Cardiac fibroblast (primary cell): Measurements from ENCODE around the gene FBF1.

ENCODE experiments used
- DNase-seq, 2 donors: peaks; one replicate each; pipeline versions ENCODE4 v3.0.0 to v3.0.0-alpha.2; 2010; ENCODE audit warnings: low read depth in 2 of 2
- H3K4me3 ChIP-seq, 2 donors: replicated peaks in 1 of 2; 1 replicate in 1 of 2; 2 replicates in 1 of 2; pipeline ENCODE4 v1.5.1; 2011; ENCODE audit warnings: low read depth in 2 of 2, low read length in 2 of 2, mild to moderate bottlenecking in 2 of 2, moderate library complexity in 1 of 2
- TF ChIP-seq, protein P1 (sequence below): IDR thresholded peaks from one replicate; pipeline ENCODE4 v1.5.1; 2011; ENCODE audit warnings: low read depth, mild to moderate bottlenecking, low read length, inconsistent platforms

Gene FBF1

DNA sequence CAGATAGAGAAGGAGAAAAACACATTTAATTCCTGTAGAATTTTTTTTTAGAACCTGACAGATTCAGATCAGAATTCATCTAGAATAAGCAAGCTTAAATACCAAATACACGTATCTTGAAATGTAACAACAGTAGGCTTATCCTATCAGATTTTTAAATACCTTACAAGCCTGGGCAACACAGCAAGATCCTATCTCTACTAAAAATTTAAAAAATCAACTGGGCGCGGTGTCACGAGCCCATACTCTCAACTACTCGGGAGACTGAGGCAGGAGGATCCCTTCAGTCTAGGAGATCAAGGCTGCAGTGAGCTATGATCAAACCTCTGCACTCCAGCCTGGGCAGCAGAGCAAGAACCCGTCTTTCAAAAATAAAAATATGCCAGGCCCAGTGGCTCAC is 24.6 kb upstream of the FBF1 start:
- TF ChIP-seq, protein P1, sequence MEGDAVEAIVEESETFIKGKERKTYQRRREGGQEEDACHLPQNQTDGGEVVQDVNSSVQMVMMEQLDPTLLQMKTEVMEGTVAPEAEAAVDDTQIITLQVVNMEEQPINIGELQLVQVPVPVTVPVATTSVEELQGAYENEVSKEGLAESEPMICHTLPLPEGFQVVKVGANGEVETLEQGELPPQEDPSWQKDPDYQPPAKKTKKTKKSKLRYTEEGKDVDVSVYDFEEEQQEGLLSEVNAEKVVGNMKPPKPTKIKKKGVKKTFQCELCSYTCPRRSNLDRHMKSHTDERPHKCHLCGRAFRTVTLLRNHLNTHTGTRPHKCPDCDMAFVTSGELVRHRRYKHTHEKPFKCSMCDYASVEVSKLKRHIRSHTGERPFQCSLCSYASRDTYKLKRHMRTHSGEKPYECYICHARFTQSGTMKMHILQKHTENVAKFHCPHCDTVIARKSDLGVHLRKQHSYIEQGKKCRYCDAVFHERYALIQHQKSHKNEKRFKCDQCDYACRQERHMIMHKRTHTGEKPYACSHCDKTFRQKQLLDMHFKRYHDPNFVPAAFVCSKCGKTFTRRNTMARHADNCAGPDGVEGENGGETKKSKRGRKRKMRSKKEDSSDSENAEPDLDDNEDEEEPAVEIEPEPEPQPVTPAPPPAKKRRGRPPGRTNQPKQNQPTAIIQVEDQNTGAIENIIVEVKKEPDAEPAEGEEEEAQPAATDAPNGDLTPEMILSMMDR: no peak
- no peak for DNase-seq
- no peak overlapping the region for H3K4me3 ChIP-seq

DNA sequence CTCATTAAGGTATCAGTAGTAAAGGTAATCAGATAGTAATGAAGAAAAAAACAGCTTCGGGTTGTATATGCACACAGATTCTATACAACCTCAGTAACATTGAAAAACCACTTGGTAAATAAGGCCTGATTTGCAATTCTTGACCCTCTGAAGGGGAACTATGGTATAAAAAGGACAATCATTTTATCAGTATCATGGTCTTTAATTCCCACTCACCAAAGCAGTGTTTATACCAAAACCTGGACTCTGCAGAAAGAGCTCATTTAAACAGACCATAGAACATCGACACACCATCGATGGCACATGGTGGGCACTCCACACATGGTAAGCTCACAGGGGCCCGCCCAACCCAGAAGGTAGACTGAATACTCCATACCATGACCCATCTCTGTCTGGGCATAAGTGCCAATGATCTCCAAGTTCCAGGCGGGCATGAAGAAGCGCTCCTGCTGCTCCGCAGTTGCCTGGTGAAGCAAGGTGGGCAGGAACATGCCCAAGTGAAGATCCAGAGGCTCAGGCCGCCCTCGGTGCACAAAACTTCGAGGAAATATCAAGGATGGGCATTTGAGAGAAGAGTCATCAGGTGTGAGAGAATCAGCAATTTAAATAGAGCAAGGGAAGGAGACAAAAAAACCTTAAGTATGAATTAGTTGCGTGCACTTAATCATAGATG is 19.1 kb upstream of the FBF1 start:
- TF ChIP-seq, protein P1: no peak
- no peak for DNase-seq
- H3K4me3 ChIP-seq: no peak overlapping the region

DNA sequence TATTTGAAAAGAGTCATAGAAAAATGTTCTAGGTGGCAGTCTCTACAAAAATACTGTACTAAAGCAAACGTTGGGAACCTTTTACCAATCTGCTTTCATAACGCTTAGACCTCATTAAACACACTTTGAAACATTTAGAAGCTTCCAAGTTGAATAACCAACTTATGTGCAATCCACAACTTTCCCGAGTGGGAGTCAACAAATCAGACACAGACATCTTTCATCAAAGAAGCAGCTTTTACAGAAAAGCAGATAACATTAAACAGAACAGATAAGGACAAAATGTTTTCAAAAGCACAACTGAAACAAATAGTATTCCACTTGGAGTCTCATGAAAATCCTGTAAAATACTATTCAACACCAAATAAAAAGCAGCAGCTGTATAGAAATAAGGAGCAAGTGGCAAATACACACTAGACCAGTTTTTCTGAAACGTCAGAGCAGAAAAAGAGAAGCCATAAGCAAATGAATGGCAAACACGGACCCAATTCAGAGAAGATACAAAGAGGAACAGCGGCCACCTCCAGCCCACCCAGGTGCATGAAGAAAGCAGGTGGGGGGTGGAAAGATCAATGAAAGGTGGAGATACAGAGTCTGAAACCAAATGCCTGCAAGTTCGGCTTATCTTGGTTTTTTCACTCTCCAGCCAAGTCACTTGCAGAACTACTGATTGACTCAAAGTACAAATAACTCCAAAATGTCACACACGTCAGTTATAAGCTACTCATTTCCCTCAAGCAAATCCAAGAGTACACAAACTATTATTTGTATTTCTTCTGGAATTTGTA is 18.4 kb upstream of the FBF1 start:
- DNase-seq: no peak
- TF ChIP-seq, protein P1: no peak
- no peak overlapping the region for H3K4me3 ChIP-seq

DNA sequence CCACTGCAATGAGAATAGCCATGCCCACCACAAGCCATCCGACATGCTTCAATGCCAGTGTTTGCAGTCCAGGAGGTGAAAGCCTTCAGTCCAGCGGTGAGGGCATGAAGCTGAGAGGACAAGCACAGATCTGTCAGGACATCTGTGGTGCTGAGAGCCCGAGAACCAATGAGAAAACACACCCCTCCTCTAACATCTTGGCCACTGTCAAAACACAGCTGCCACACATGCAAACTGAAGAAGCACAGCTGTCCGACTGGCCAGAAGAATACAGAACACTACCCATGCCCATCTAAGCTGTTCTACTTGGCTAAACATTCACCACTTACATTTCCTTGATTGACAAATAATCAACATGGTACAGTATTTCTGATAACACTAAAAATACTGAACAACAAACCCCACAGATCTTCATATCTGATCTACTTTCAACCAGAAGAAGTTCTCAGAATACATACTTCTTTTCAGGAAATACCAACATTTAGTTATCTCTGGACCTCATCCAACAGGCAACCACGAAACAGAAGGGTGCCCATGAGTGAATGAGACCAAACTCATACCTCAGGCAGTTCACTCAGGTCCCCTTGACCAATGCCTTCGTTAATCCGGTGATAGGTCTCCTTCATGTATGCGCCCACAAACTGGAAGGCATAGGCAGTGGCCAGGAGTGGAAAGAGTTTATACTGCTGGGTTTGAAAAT is 10.2 kb upstream of the FBF1 start:
- H3K4me3 ChIP-seq: no peak overlapping the region
- DNase-seq: peak in 1 of 2 donors; percentile 45
- TF ChIP-seq, protein P1: no peak

DNA sequence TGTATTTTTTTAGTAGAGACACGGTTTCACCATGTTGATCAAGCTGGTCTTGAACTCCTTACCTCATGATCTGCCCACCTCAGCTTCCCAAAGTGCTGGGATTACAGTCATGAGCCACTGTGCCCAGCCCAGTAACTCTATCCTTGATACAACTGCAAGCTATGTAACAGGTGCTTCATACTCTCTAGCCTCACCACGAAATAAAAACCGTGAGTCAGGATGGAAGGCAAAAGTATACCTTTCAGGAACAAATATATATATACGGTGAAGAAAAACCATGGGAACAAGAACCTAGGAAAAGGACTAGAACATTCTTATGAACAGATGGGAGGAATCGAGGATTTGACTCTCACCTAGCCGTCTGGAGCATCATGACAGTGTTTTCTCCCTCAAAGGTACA is 9.6 kb upstream of the FBF1 start:
- no peak overlapping the region for H3K4me3 ChIP-seq
- DNase-seq: no peak
- TF ChIP-seq, protein P1: no peak

DNA sequence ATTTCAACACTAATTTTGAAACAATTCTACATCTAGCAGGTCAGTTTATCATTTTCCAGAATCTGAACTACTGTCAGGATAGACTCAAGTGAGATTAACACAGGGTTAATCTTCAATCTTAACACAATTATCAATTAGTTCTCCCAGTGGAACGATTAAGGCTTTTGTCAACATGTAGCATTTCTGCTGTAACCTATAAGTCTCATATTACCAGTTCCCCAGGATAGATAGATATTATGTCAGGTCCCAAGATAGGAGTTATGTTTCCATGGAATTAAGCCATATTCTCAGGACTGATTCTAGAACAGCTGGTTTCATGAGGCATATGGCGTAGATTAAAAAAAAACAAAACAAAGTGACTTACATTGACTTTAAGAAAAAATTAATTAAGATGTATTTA is 4.4 kb upstream of the FBF1 start:
- no peak overlapping the region for H3K4me3 ChIP-seq
- no peak for DNase-seq
- TF ChIP-seq, protein P1: no peak
